NOMO-1 treated with DMSO at 0.1 percent for 48 hours (cell line): ENCODE measurements around the gene ZNF506.
"Not testable (repeated sequence)": the region's sequence is repeated elsewhere in the genome, so short reads cannot be mapped to it uniquely, and the experiment has no call there.

ENCODE experiments used
- DNase-seq: peaks from one replicate; lab custom pipeline; 2025; ENCODE audit not compliant: unreplicated experiment; lab: John Stamatoyannopoulos, UW

ZNF506 gene

DNA sequence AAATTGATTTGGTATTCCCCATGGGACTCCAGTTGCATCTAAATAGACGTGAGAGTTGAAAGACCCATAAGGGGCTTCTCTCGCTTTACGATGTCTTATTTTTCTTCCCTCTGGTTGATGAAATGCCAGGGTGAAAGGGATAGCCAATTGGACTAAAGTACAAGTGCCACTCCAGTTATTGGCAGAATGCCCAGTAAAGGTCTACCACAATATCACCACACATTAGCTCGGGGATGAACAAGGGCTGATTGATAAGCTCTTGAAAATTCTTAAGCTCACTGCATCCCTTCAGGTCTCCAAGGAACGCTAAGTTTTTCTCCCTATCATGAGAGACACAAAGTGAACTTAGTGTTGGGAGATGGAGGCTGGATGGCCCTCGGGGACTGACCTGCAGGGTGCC, 39.8 kb downstream of the ZNF506 start:
- DNase-seq = not testable (repeated sequence)

DNA sequence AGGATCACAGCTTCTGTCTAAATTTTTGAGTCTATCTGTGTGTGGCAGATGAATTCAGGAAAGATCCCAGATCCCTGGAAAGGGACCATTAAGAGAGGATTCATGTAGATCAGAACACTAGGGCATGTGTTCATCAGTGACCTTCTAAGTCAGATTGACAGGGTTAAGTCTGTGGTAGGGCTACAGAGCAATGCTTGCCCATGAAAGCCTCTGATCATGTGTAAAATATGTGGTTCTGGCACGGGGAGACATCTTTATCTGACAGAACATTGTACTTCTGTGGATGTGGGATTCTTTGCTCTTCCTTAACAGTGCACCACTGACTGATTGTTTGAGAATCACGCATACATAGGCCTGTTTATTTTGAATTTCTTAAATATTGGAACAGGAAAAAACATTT, 42.9 kb downstream of the ZNF506 start:
- no peak for DNase-seq

DNA sequence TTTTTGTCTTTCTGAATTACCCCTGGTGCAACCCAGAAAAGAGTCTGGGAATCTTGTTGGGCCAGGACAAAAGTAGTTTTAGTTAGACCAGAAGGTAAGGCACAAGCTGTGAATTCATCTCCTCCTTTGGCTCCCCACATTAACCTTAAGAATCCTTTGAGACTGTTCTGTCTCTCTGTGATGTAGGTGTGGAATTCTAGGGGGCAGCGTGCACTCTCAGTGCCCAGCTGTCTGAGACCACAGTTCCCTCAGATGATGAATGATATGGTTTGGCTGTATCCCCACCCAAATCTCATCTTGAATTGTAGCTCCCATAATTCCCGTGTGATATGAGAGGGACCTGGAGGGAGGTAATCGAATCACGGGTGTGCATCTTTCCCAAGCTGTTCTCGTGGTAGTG, 43.9 kb downstream of the ZNF506 start:
- DNase-seq = no peak

DNA sequence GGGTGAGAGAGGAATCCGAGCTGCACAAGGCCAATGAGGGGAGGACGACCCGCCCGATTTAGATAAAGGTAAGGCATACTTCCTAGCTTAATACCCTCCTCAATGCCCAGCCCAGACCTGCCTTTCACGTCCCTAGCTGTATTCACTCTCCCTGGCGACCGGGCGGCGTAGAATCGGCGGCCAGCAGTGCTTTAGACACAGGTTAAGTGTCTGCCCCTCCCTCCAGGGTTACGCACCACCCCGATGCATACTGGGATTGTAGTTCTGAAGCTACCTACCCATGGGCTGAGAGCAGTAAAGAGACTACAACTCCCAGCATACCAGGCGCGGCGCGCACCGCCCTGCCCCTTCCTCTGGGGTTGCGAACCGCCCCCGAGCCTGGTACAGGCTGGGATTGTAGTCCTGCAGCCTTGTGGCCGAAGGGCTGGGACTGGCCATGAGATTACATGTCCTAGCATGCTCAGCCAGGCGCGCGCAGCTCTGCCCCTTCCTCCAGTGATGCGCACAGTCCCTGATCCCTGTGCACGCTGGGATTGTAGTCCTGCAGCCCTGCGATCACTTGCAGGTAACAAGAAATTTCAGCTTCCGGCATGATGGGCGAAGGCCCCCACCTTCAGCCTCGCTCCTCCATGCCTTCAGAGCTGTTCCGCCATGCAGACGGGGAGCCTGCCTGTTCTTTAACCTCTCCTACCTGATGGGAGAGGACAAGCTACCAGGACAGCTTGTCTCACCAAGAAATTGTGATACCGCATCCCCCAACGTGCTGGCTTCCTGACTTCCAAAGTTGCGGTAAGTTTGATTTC, 45.1 kb downstream of the ZNF506 start:
- DNase-seq = peak; percentile 98

DNA sequence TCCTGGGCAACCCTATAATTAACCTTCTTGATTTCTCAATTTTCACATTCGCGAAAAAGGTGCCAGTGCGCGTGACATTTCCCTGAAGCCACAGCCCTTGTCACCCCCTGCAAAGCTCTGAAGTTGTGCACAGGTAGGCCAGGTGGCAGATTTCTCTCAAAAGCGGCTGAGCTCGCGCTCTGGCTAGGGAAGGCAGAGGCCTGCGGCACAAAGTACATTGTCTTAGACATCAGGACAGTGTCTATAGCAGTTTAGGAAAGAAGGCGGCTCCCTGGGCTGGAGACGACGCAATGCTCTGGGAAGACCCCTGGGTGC, 45.7 kb downstream of the ZNF506 start:
- DNase-seq = peak; percentile 23

DNA sequence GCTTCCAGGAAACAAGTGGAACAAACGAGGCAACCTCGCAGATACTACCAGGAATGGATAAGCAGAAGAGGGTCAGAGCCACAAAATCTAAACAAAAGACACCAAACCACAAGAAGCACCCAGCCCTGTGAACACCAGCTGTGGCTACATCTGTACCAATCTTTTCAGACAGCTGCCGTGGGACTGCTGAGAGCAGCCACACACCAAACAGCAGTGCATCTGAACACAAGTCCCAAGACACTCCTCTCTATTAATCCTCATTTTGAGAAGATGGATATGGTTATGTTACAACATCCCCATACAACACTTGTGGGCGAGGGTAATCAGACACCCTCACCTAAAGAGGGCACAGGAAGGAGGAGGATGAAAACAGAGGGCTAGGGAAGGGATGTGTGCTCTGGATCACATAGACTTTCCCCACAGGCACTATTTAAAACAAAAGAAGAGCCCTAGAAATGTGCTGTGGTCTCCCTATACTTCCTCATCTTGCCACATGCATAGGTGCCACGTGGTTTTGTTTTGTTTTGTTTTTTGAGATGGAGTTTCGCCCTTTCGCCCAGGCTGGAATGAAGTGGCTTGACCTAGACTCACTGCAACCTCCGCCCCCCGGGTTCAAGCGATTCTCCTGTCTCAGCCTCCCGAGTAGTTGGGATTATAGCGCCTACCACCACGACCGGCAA, 47.1 kb downstream of the ZNF506 start:
- DNase-seq = no peak

DNA sequence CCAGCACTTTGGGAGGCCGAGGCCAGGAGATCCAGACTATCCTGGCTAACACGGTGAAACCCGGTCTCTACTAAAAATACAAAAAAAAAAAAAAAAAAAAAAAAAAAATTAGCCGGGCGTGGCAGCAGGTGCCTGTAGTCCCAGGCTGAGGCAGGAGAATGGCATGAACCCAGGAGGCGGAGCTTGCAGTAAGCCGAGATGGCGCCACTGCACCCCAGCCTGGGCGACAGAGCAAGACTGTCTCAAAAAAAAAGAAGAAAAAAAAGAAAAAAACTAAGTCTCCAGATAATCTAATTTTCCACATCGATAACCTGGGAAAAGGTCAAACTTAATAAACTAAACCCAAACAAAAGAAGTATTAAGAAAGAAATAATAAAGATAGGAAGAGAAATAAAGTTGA, 49.6 kb downstream of the ZNF506 start:
- not testable (repeated sequence) for DNase-seq

DNA sequence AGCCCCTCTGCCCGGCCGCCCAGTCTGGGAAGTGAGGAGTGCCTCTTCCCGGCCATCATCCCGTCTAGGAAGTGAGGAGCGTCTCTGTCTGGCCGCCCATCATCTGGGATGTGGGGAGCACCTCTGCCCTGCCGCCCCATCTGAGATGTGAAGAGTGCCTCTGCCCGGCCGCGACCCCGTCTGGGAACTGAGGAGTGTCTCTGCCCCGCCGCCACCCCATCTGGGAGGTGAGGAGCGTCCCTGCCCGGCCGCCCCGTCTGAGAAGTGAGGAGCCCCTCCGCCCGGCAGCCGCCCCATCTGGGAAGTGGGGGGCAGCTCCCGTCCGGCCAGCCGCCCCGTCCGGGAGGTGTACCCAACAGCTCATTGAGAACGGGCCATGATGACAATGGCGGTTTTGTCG, 51.6 kb downstream of the ZNF506 start:
- not testable (repeated sequence) for DNase-seq

DNA sequence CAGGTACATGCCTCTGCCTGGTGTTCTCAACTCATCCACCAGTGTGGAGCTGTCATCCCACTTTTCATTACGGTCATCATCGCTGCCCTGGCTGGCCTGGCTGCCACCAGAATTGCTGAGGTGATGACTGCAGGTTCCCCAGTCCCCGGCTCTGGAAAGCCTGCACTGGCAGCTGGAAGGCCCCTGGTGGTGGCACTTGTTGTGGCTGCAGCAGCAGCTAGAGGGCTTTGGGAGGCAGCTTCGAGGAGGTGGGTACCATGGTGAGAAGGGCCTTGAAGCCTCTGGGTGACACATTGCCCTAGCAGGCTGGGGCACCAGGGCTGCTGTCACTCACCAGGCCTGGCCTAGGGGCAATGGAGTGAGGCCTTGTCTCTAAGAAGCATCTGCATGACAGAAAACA, 63.4 kb downstream of the ZNF506 start:
- DNase-seq = no peak

DNA sequence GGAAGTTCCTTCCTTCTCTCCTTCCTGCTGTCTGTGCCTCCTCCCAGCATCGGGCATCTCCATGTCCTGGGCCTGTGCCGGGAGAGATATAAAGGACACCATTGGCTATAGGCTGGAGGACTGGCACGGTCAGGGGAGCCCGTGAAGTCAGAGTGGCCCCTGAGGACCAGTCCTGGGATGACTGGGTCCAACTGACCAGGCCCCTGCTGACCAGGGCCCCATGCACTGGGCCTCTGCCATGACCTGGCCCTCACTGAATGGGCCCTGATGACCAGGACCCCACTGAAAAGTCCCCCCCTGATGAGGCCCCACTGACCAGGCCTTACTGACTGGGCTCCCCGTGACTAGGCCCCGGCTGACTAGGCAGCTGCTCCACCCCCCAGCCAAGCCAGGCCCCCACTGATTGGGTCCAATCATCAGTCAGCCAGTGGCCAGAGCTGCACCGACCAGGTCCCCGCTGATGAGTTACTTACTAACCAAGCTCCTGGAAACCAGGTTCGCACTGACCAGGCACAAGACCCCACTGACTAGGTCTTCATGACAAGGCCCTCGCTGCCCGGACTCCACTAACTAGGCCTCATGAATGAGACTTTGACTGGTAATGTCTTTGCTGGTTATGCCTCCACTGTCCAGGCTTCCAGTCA, 68.7 kb downstream of the ZNF506 start:
- DNase-seq = no peak

DNA sequence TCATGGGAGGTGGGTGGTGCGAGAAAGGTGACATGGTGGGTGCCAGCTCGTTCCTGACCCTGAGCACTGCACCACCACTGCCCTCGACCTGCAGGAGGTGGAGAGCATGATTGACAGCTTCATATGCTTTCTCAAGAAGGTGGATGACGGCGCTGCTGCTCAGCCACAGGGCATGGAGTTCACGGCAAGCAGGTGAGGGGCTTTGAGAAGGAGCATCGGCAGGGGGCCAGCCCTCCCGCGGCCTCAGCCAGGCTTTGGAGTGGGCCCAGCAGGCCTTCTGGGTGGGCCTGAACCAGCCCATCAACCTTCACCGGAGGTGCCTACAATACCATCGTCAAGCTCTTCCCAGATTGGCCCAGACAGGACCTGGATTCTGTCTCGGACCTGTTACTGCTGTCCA, 69.7 kb downstream of the ZNF506 start:
- DNase-seq = no peak

DNA sequence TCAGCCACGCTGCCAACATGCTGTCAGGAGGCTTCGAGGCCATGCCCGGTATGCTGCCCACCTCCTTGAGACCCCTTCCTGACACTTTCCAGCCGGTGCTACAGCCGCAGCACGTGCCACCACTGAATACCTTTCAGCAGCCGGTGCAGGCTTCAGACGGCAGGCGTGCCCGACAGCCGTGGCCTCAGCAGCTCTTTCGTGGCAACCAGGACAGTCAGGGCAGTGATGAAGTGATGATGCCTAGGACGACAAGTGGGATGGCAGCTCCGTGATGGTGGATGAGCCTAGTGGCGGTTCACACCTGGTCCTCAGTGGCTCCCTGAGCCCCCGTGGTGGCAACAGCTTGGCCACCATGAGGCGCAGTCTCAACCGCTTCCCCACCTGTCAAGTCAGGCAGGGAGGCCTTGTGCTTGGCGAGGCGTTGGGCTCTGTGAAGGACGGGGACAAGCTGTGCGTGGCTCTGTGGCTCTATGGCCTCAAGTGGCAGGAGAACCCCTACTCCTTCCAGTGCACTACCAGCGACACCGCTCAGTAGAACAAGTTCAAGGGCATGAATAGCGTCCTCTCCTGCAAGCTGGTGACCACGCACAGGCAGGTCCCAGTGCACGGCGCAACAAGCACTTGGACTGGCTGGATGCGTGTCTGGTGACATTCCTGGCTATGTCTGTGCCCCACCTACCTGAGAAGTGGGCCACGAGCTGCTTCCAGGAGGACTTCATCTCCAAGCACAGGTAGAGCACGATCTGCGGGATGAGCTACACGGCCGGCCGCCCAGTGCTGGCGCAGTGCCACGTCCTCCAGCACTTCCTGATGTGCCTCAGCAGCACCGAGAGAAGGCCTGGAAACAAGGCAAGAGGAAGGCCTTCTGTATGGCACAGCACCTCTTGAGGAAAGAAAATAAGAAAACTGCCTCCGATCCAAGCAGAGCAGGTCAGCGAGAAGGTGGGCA, 70.4 kb downstream of the ZNF506 start:
- DNase-seq = no peak

DNA sequence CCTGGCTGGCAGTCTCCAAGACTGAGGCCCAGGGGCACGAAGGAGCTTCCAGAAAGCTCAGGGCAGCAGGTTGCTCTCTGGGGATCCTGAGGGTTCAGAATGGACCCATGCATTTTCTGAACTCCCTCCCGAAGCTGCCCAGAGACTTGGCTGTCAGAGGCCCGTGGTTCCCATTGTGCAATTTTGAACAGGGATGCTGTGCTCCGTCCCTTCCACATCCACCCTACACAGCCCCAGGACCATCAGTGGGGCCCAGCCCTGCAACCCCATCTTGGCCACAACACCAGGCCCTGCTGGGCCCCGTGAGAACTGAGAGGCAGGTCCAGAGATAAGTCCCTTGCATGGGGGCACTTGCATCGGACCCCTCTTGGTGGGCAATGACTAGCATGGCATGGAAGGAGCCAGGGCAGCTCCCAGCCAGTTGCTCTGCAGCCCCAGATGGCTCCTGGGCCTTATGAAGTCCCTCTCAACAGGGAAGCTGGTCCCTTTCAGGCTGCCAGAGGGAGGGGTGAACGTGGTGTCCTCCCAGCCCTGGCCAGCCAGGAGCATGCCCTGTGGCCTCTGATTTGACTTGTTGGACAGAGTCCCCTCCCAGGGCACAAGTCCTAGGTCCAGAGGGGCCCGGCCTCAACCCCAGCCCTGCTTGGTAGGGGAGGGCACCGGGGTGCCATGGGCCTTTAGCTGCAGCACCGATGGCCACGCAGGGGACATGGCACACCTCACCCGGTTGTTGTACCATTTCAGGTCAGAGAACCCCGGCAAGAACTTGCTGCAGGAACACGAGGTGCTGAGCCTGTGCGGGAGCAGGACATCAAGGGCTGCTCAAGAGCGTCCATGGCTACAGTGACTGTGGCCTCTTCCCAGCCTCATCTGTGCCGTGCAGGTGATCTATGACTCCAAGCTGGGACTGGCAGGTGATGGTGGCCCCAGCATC, 71.4 kb downstream of the ZNF506 start:
- DNase-seq = no peak

DNA sequence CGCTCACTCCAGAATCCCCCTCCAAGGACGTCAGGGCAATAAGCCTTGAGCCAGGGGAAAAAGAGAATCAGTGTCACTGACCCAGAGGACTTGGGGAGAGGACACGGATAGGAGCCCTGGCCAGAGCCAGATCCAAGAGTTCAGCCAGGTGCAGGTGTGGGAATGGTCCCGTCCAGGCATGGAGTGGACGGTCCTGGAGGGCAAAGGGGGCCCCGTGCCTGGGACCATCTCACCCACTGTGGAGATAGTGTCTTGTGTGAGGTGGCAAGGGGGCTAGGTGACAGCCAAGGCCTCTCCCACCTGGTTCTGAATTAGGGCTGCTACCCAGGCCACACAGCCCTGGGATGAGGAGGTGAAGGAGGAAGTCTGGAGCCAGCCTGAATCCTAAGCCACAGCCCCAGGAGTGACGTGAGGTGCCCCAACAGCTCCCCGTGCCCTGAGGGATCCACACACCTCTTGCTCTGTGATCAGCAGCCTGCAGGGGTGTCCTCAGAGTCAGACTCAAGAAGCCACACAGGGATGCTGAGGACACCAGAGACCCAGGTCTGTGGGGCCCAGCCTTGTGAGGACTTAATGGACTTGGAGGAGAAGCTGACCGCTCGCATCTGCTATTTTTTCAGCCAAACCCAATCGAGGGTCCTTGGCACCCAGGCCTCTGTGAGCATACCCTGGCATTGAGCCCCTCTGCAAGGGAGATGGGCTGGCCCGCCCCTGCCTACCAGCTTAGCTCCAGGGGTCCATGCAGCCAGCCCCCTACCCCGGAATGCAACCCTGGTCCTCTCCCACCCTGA, 72.2 kb downstream of the ZNF506 start:
- no peak for DNase-seq

DNA sequence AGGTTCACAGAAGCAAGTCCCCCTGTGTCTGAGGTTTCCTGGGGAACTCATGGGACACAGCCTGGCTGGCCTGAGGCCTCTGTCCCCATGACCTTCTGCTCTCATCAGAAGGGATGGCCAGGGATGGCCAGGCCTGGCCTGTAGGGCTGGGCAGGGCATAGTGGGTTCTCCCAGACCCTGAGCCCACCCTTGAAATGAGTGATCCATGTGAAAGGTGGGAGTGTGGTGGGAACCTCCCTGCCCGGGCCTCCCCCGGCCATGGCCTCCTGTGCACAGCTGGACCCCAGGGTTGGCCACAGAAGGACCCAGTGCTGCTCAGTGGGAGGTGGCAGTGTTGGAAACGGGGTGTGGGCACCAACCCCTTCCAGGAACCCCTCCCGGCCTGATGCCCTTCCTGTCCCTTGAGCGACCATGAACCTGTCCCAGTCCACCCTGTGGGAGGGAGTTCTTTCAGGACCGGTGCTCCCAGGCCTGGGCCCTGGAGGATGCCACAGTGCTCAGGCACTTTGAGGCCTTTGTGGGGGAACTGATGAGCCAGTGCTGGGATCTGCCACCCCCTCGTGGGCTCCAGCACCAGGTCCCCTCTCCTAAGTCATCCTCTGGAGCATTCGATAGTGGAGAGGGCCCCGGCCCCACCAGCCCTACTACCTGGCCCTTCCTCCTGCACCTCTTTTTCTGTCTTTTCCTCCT, 73.2 kb downstream of the ZNF506 start:
- DNase-seq = no peak

DNA sequence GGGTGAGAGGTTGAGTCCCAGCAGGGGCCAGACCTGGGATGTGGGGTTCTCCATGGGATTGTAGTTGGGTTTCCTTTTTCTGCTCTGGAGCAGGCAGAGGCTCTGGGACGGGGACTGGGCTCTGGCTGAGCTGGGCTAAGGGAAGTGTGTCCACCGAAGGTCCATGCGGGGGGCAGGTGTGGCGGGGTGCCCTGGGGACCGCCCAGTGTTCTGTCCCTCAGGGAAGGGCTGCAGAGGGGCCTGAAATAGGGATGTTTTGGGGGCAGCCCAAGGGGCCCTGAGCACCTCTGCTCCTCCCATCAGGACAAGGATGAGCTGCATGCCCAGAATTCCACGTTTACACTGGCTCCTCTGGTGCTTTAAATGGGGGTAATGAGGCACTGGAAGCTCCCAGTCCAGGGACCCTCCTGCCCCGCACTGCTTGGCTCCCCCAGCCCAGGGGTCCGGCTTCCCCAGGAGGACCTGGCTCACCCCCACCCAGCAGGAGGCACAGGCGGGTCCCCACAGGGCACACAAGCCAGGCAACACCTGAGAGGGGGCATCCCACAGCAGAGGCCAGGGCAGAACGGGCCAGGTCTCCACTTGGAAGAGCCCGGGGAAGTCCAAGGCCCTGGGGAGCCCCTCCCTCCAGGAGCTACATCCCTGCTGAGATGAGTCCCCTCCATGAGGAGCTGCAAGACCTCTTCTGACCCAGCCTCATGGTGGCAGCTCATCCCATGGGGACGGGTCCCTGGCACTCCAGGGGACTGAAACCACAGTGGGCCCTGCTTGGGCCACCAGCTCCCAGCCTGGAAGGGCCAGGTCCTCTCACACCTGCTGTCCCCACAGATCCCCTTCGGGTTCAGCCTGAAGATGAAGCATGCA, 74.0 kb downstream of the ZNF506 start:
- no peak for DNase-seq

DNA sequence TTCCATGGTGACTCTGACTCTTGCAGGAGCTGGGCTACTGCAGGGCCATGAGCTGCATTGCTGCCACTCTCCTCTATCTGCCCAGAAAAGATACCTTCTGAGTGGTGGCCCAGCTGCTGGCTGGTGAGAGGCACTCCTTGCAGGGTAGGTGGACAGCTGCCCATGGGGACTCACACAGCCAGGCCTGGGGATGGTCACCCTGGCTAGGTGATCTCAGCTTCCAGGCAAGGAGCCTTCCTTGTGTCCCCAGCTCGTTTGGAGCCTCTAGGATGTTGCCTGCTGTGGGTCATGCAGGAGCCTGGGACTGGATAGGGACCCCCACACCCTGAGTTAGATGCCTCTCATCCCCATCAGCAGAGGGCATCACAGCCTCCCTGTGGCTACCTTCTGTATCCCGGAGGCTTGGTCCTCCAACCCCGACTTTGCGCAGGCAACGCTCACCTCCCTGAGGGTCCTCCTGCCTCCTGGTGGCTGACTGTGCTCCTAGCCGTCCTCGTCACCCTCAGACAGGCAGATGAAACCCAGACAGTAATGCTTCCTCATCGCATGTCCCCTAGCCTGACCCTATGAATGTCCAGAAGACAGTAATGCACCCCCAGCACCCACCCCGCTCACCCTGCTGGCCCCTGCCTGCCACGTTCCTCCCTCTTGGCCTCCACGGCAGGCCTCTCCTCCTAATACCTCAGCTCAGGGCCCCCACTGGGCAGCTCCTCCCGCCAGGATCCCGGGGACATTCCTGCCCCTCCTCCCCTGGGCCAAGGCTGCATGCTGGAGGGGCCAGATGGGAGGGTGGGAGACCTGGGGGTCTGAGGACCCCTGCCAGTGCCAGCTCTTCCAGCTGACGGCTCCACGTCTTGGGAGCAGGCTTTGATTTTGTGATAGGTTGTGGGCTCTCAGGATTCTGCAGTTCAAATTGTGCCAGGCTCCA, 75.0 kb downstream of the ZNF506 start:
- DNase-seq = no peak
